Fibroblast of the aortic adventitia (primary cell): ENCODE measurements around the gene FLNB. TPM values are rescaled to one million over a fixed set of nuclear protein-coding genes. Genes with fewer than 3 reads are reported as not detected.

ENCODE experiments used
- DNase-seq: peaks from one replicate; pipeline ENCODE4 v3.0.0-alpha.2; 2010; ENCODE audit warnings: low read depth
- H3K4me3 ChIP-seq: 2 replicates; pipeline ENCODE4 v1.5.1; 2011; ENCODE audit warnings: low read depth, mild to moderate bottlenecking, control low read depth, low read length, moderate library complexity
- total RNA-seq: library from RNA; depleted of rRNA; stranded (reverse); fragments of >200 nt; gene quantifications from 2 replicates; pipeline ENCODE4 v1.2.3, GENCODE V29; 2012; ENCODE audit warnings: low replicate concordance
- TF ChIP-seq, protein P1 (sequence below): IDR thresholded peaks from 2 replicates; pipeline ENCODE4 v1.5.1; 2011; ENCODE audit warnings: mild to moderate bottlenecking, low read length, control low read depth, inconsistent platforms; ENCODE audit not compliant: insufficient read depth

Gene FLNB
- total RNA-seq, 1 donor: 69.0 TPM

DNA sequence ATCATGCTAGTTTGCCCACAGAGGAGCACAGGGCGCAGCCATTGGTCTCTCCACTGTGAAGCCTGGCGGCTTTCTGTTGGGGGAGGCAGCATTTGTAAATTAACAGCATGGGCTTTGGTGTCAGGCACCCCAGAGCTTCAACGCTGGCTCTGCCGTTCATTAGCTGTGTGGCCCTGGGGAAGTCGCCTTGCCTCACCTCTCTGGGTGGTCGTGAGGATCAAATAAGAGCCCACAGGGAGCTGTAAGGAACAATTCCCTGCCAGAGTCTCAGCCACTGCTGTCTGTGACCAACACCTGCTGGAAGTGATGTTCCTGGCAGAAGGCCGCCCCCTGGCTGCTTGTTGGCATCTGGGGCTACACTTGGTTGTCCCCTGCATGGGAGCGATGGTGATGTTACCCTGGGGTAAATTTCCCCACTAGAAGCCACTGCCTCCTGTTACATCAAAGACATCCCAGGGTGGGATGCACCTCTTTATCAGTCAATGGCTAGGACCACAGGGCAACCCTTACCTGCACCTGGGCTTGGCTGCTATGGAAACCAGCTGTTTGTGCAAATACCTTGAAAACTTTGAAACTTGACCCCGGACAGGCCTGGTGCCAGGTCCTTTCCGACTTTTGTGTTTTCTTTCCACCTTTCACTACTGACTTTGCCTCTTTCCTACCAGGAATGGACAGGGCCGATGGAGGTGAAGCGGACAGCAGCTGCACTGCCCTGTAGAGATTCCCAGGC is 165.6 kb downstream of the FLNB start:
- no peak for DNase-seq
- TF ChIP-seq, protein P1, sequence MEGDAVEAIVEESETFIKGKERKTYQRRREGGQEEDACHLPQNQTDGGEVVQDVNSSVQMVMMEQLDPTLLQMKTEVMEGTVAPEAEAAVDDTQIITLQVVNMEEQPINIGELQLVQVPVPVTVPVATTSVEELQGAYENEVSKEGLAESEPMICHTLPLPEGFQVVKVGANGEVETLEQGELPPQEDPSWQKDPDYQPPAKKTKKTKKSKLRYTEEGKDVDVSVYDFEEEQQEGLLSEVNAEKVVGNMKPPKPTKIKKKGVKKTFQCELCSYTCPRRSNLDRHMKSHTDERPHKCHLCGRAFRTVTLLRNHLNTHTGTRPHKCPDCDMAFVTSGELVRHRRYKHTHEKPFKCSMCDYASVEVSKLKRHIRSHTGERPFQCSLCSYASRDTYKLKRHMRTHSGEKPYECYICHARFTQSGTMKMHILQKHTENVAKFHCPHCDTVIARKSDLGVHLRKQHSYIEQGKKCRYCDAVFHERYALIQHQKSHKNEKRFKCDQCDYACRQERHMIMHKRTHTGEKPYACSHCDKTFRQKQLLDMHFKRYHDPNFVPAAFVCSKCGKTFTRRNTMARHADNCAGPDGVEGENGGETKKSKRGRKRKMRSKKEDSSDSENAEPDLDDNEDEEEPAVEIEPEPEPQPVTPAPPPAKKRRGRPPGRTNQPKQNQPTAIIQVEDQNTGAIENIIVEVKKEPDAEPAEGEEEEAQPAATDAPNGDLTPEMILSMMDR: peak; percentile 14

DNA sequence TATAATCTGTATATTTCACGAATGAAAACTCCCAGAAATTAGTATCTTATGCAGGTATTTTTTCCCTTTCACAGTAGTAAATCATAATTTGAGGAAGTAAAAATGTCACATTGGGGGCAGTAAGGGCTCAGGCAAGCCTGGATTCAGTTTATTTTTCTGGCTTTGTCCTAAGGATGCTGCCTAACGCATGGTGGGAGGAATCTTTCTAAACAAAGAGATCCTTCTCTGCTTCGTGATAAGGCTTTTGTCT is 166.9 kb downstream of the FLNB start:
- H3K4me3 ChIP-seq: no peak overlapping the region
- no peak for DNase-seq
- TF ChIP-seq, protein P1: no peak

More for the DNA sequence above, 165.6 kb downstream of the FLNB start:
- no peak overlapping the region for H3K4me3 ChIP-seq

DNA sequence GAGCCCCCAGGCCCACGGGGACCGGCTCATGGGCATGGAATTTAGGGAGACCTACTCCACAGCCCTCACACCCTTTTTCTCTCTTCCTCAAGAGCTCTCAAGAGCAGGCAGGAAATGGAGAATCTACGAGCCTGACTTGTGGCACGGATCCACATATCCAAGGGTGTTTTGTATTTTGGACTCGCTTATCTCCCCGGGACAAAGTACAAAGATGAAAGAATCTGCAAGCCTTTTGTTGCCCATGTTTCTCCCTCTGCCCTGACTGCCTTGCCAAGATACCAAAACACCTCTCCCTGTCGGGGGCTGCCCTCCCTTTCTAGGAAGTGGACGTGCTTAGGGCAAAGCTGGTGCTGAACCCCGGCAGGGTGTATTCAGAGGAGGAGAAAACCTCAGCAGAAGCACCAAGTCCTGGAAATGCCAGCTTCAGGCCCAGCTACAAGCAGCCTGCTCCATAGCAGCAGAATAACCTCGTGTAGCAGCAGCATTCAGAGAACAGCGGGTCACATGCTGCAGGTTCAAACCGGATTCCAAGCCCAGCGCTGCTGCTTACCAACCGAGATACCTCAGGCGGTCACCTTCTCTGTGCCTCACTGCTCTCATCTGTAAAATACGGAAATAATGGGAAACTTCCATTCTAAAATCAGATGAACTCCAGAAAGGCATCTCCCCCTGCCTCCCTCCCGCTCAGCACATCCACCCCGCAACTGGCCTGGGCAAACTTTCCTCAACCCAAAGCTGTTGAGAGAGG is 167.4 kb downstream of the FLNB start:
- peak; percentile 72 for DNase-seq
- TF ChIP-seq, protein P1: no peak
- no peak overlapping the region for H3K4me3 ChIP-seq

DNA sequence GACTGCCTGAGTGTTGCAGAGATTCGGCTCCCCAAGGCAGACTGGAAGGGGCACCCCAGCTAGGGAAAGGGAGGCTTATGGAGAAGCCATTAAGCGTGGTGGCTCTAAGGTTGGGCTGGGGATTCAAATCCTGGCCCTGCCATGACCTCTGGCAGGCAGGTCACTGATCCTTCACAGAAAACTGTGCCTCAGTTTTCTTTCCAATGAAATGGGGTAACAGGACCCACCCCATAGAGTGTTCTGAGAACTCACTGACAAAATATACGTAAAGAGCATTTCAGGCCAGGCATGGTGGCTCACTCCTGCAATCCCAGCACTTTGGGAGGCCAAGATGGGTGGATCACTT is 167.9 kb downstream of the FLNB start:
- TF ChIP-seq, protein P1: no peak
- no peak for DNase-seq

DNA sequence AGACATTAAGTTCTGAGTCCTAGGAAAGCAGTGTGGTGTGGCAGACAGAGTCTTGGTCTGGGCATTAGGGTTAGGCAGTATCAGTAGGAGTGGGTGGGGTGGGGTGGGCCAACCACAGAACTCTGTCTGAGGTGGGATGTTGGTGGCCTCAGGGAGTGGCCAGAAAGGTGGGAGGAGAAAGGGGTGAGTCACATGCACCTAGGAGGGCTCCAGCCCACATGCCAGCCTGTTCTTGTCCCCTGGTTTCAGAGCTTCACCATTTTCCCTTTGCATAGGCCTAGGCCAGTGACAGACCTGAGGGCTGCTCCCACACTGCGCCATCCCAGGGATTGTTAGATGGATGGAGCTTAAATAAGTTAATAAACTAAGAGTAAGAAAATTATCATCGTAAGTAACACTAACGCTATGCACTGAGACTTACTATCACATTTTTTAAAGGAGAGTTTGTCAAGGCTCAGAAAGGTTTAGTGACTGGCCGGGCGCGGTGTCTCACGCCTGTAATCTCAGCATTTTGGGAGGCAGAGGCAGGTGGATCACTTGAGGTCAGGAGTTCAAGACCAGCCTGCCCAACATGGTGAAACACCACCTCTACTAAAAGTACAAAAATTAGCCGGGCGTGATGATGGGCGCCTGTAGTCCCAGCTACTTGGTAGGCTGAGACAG is 168.7 kb downstream of the FLNB start:
- TF ChIP-seq, protein P1: no peak
- DNase-seq: no peak
- H3K4me3 ChIP-seq: no peak overlapping the region

More for the DNA sequence above, 167.9 kb downstream of the FLNB start:
- no peak overlapping the region for H3K4me3 ChIP-seq

DNA sequence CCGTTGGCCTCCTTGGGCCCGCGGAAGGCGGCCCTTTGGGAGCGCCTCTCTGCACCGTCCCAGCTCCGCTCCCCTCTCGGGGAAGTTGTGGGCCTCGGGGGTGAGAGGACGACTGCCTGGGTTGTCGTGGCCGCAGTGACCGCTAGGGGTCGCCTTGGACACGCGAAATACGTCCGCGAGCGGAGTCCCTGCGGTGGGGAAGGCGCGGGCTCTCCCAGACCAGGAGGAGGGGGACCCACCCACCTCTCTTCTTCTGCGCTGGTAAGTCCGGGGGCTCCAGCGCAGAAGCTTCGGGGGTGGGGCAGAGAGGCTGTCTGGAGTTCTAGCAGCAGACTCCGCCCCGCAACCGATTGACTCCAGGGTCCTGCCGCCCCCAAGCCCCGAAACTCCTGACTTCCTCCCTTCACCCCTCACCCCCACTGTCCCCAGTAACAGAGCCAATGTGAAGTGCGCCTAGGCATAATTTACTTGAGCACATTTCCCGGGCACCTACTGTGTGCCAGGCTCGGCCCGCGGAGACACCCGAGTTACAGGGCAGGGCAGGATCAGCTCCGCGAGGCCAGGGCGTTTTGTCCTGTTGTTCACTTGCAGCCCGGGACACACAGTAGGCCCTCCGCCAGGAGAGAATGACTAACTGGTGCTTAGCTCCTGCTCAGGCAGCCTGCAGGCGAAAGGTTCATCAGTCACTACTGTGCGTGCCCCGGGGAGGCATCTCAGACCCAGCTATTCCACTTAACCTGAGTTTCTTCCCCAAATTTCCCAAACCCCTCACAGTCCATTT is 169.7 kb downstream of the FLNB start:
- TF ChIP-seq, protein P1: peak; percentile 90
- H3K4me3 ChIP-seq: peak overlapping the region; percentile 56

More for the DNA sequence above, 169.7 kb downstream of the FLNB start:
- DNase-seq: peak; percentile 80
